ENCODE results near the gene BACE2.

GRCh38 chr21:41219498-41220207 is 51.7 kb downstream of the BACE2 start:
- no peak for TF ChIP-seq CTCF (IDR thresholded peaks at IDR 0.05; ENCODE audit: borderline replicate concordance, extremely low read depth, low read length, poor library complexity, severe bottlenecking)
- TF ChIP-seq EZH2 (IDR thresholded peaks at IDR 0.05; ENCODE audit: borderline replicate concordance, low read depth, low read length, severe bottlenecking), result no peak
